NCI-H2196 (cell line): ENCODE data around the gene MBD5.

ENCODE experiments used
- DNase-seq: peaks from one replicate; lab custom pipeline; 2025; ENCODE audit not compliant: unreplicated experiment; lab: John Stamatoyannopoulos, UW

MBD5 gene

DNA sequence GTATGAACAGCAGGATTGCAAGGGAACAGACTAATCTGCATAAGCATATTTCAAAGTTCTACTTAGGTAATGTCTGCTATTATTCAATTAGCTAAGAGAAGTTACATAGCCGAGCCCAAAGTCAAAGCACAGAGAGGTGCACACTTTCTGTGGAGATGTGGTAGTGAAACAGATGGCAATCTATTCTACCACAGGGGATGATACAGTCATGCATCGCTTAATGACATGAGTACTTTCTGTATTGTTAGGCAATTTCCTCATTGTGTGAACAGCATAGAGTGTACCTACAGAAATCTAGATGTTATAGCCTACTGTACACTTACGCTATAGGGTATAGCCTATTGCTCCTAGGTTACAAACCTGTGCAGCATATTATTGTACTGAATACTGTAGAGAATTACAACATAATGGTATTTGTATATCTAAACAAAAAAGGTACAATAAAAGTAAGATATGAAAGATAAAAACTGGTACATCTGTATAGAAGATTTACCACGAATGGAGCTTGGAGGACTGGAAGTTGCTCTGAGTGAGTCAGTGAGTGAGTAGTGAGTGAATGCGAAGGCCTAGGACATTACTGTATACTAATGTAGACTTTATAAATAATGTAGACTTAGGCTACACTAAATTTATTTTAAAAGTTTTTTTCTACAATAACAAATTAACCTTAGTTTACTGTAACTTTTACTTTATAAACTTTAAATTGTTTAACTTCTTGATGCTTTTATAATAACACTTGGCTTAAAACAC is 197.6 kb downstream of the MBD5 start:
- DNase-seq: no peak

GRCh38 chr2:148221166-148221565 is 200.3 kb downstream of the MBD5 start:
- DNase-seq: no peak

- DNase-seq: no peak
Observed at GRCh38 chr2:148221926-148222325, 201.0 kb downstream of the MBD5 start.

- no peak for DNase-seq
Observed at GRCh38 chr2:148231858-148232257, 211.0 kb downstream of the MBD5 start.

DNA sequence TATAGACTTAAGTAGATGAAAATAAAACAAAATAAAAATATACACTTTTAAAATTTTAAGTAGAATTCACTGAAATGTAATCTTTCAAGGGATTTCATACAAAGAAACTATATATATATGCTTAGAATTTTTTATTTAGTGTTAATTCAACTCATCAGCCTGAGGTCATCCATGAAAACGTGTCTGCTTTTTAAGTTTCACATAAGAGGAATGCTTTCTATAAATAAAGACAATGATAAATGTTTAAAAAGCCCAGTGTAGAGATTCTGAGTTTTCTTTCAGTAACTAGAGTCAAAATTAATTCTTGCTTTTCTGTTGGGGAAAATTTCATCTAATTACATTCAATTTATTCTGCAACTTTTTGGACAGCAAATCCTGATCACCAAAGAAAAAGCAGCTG is 213.3 kb downstream of the MBD5 start:
- DNase-seq: no peak

DNA sequence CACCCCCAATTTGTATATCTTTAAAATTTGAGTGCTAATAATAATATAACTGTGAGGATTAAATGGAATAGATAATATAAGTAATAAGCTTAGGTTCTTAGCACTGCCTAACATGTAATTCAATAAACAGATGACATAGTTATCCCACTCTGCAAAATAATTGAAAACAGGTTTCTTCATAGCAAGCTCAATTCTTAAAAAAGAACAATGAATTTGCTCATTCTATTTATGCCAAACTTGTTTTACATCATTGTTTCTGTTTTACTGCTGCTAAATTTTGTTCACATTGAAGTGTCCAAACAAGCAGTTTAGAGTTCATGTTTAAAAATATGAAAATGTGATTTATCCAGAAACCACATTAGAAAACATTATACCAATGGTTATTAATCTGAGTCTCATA is 217.0 kb downstream of the MBD5 start:
- no peak for DNase-seq

- DNase-seq: no peak
Observed at GRCh38 chr2:148238561-148238960, 217.7 kb downstream of the MBD5 start.

DNA sequence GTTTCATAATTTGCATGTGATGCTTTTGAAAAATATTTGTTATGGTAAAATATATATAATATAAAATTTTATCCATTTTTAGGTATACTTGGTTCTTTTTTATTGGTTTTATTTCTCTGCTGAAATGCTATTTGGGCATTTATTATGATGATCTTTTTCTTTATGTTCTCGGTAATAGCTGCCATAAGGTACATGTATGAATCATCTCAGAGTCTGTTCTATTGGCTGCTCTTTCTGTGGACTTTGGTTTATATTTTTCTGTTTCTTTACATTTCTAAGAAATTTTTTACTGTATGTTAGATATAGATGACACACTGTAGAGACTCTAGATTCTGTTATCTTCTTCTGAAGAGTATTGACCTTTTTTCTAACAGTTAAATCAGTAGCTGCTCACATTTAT is 219.9 kb downstream of the MBD5 start:
- no peak for DNase-seq

- no peak for DNase-seq
Observed at GRCh38 chr2:148244593-148245292, 223.9 kb downstream of the MBD5 start.

GRCh38 chr2:148251993-148252392 is 231.1 kb downstream of the MBD5 start:
- no peak for DNase-seq

DNA sequence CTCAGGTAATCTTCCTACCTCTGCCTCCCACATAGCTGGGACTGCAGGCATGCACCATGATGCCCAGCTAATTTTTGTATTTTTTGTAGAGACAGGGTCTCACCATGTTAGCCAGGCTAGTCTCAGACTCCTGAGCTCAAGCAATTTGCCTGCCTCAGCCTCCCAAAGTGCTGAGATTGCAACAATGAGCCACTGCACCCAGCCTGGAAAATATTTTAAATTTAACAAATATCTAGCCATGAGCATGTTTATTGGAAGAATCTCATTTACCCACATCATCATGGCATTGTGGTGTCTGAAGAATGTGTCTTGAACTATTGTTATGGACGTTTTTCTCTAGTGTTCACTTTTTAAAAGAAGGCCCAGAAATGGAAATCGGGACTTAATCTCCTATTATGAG is 231.8 kb downstream of the MBD5 start:
- no peak for DNase-seq

- DNase-seq: peak; percentile 4
Observed at GRCh38 chr2:148253685-148254084, 232.8 kb downstream of the MBD5 start.

DNA sequence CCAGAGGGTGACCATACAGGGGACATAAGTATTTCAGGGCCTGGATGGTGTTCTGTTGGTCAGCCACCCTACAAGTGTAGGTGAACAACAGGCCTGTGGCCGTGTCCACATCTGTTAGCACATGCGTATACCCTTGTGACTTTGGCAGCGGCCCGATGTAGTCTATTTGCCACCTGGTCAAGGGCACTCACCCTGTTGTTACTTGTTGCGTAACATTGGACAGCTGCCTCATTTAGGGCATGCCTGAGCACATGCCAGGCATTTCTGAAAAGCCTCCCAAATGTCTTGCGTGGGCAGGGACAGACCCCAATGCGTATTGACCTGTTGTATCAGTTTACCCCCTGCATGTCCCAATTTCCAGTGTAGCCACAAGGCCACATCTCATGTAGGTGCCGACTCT is 235.0 kb downstream of the MBD5 start:
- no peak for DNase-seq

- DNase-seq: no peak
Observed at GRCh38 chr2:148257276-148257675, 236.4 kb downstream of the MBD5 start.

DNA sequence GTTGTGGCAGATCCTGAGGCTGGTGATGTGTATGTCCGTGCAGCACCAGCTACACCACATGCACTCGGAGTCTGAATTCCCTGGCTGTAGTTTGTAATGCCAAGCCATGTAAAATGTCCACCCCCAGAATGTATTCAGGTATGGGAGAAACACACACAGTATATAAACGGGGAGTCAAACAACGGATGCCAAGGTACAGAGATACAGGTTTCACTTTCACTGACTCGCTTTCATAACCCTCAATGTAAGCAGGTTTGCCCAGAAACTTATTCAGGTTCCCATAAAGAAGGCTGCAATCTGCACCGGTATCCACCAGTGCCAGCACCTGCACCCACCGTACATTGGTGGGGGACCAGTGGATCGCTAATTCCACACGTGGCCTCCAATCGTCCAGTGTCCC is 237.2 kb downstream of the MBD5 start:
- no peak for DNase-seq

GRCh38 chr2:148259674-148260073 is 238.8 kb downstream of the MBD5 start:
- DNase-seq: no peak

GRCh38 chr2:148263890-148264289 is 243.0 kb downstream of the MBD5 start:
- no peak for DNase-seq

DNA sequence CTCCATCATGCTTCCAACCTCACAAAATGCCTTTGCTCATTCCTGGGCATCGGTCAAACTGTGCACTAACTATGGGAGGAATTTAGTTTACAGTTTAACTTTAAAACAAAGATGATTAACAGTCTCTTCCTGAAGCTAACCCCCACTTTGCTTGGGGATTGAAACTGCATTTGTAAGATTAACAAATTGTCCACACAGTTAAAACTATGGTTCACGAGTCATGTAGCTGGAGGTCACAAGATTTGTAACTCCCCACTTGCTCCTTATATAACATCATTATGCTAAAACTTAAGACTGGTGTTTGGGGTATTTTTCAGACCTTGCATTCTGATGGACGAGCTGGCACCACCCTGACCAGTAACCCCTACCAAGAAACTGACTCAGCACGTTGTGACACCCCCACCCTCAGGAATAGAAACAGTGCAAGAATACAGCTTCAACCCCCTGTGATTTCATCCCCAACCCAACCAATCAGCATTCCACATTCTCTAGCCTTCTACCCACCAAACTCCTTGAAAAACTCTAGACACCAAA is 252.3 kb downstream of the MBD5 start:
- no peak for DNase-seq

GRCh38 chr2:148279216-148279615 is 258.3 kb downstream of the MBD5 start:
- DNase-seq: no peak

- no peak for DNase-seq
Observed at GRCh38 chr2:148282201-148282600, 261.3 kb downstream of the MBD5 start.

DNA sequence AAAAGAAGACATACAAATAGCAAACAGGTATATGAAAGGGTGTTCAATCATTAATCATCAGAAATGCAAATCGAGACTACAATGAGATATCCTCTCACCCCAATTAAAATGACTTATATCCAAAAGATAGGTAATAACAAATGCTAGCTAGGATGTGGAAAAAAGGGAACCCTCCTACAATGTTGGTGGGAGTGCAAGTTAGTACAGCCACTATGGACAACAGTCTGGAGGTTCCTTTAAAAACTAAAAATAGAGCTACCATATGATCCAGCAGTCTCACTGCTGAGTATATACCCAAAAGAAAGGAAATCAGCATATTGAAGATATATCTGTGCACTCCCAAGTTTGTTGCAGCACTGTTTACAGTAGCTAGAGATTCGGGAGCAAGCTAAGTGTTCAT is 271.5 kb downstream of the MBD5 start:
- DNase-seq: no peak

- no peak for DNase-seq
Observed at GRCh38 chr2:148298196-148298595, 277.3 kb downstream of the MBD5 start.
